Activated CD4-positive, alpha-beta memory T cell treated with anti-CD3 and anti-CD28 coated beads for 36 hours (primary cell): ENCODE results near the gene CCNL2. TPM values are rescaled to one million over a fixed set of nuclear protein-coding genes. Genes with fewer than 3 reads are reported as not detected.
"Not testable (repeated sequence)": the region's sequence is repeated elsewhere in the genome, so short reads cannot be mapped to it uniquely, and the experiment has no call there.

Source experiments
- CTCF ChIA-PET: fragments of 350-600 bp; sonication (Branson Sonifier 250); formaldehyde crosslinking; loops from one replicate; lab custom pipeline; 2021; ENCODE audit warnings: antibody characterized with exemption, inconsistent platforms; lab: Charles Lee
- POLR2A ChIA-PET: fragments of 350-600 bp; sonication (Branson Sonifier 250); formaldehyde crosslinking; loops from one replicate; lab custom pipeline; 2021; ENCODE audit warnings: antibody characterized with exemption; lab: Charles Lee
- DNase-seq: peaks from one replicate; pipeline ENCODE4 v3.0.0-alpha.2; 2020
- H3K27ac Mint-ChIP-seq: one replicate; pipeline ENCODE4 v1.8.0; 2021; ENCODE audit warnings: mixed read lengths
- H3K27me3 Mint-ChIP-seq: one replicate; pipeline ENCODE4 v1.8.0; 2021; ENCODE audit warnings: mixed read lengths
- H3K36me3 Mint-ChIP-seq: one replicate; pipeline ENCODE4 v1.8.0; 2021; ENCODE audit warnings: mixed read lengths
- H3K4me1 Mint-ChIP-seq: one replicate; pipeline ENCODE4 v1.8.0; 2021; ENCODE audit warnings: low read depth, mixed read lengths
- H3K4me3 Mint-ChIP-seq: one replicate; pipeline ENCODE4 v1.8.0; 2021; ENCODE audit warnings: mild to moderate bottlenecking, mixed read lengths
- H3K9me3 Mint-ChIP-seq: one replicate; pipeline ENCODE4 v1.8.0; 2021; ENCODE audit warnings: mixed read lengths
- intact Hi-C: fragments of 100-400 bp; cut with micrococcal nuclease; formaldehyde crosslinking; loops from one replicate; pipeline ENCODE4 v1.15.1; 2023
- total RNA-seq, 2 experiments: library from RNA; stranded (reverse); gene quantifications; one replicate each; pipeline ENCODE4 v1.2.3, GENCODE V29; 2021

CCNL2 gene
- 100 to 1,000 TPM in 1 of 2 experiments, 10 to 100 TPM in 1; 96.0 to 108 TPM for total RNA-seq

DNA sequence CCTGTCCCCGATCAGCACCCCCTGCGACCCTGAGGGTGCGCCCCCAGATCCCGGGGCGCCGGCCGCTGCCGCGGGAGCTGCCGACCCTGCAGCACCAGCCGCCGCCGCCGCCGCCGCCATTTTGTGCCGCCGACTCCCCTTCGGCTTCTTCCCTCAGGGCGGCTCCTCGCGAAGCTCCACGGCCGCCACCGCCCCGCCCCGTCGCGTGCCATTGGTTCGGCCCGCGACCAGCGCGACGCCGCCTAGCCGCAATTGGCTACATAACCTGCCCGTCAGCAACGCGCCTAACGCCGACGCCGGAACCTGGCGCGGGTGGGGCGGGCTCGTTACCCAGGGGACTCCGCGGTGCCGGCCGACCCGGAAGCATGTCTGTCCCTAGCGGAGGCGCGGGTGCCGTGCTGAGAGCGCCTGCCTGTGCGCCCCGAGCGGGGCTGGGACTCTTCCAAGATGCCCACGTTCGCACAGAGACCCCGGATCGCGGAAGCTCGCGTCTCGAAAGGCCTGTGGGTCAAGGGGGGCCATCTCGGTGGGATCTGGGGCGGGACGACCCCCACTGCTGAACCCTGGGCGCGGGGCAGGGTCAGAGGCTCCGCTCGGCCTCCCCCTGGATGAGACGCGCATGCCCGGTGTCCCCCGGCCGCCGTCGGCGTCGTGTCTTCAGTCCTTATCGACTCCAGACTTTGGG, at the start of gene CCNL2:
Gene CCNL2 (minus strand): TSS at position 149 of the 685 bp plus-strand sequence. CDS start 29 bp downstream, at position 120.
- intact Hi-C loops, result loop anchor here (1.0 kb wide), 2 partner anchors 8 to 24 kb away; partner anchors contain the start of genes AURKAIP1 and MRPL20
- Mint-ChIP-seq H3K4me3 (peak within 1 kb of the TSS; percentile 89), H3K27ac (peak within 1 kb of the TSS; percentile 90), H3K4me1 (peaks cover 56% of the 10 kb centered on the region), H3K9me3 (no peaks in the 10 kb centered on the region), H3K36me3 (peaks cover 64% of the 10 kb centered on the region), H3K27me3 (no peaks in the 10 kb centered on the region)
- POLR2A ChIA-PET, result interaction anchor here (0.8 to 2.6 kb wide), 6 partner anchors 8 to 112 kb away, joined by 3 to 17 read pairs (median 4); partner anchors contain the start of genes ATAD3A, AURKAIP1 and MRPL20
- DNase-seq, result peak; percentile 100
- CTCF ChIA-PET, result interaction anchor here (0.6 to 4.2 kb wide), 11 partner anchors 9 to 298 kb away, joined by 3 to 21 read pairs (median 5); partner anchors contain the start of gene AURKAIP1

- H3K36me3 Mint-ChIP-seq, H3K4me3 Mint-ChIP-seq, intact Hi-C loops, H3K27ac Mint-ChIP-seq, H3K9me3 Mint-ChIP-seq, CTCF ChIA-PET, H3K4me1 Mint-ChIP-seq, POLR2A ChIA-PET, DNase-seq, H3K27me3 Mint-ChIP-seq: not testable (repeated sequence)
These were observed 47.5 kb upstream of the CCNL2 start for GRCh38 chr1:1446631-1447030.

DNA sequence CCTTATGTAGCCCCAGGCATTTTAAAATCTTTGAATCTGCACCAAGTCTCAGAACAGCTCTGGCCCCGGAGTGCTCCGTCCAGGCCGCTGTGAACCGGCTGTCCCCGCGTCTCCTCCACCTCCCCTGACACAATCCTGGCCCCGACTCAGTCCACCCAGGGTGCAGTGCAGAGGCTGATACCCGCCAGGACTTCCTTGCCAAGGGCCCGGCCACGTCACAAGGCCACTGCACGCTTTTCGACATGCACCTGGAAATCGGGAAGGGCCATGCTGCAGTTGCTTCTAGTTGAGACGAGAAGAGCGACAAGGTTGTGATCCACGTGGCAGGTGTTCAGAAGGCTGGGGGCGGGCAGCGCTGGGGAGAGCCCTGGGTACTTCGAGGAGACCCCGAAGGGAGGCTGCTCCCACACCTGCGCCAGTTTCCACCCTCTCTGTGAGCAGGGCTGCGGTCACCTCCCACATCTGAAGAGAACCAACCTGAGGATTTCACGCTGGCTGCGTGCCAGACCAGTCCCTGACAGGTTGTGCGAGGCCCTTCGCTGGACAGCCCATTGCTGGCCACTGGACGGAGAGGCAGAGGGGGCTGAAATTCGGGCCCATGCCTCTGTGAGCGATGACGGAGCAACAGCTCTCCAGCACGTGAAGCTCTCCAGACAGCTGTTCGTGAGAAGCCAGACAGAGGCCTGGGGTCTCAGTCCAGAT, 43.1 kb upstream of the CCNL2 start:
- H3K9me3 Mint-ChIP-seq, result no peaks in the 10 kb centered on the region
- peaks cover 4% of the 10 kb centered on the region for H3K4me1 Mint-ChIP-seq
- DNase-seq, result no peak
- H3K27ac Mint-ChIP-seq, result no peak overlapping the region
- H3K36me3 Mint-ChIP-seq, result no peaks in the 10 kb centered on the region
- H3K27me3 Mint-ChIP-seq, result peaks cover 10% of the 10 kb centered on the region
- ChIA-PET CTCF (interaction anchor here (2.2 to 3.0 kb wide), 3 partner anchors 13 to 63 kb away, joined by 8 to 11 read pairs (median 10); partner anchors contain the start of gene MRPL20), POLR2A (no interaction called here)
- intact Hi-C loops, result no loop called here
- no peak overlapping the region for H3K4me3 Mint-ChIP-seq

DNA sequence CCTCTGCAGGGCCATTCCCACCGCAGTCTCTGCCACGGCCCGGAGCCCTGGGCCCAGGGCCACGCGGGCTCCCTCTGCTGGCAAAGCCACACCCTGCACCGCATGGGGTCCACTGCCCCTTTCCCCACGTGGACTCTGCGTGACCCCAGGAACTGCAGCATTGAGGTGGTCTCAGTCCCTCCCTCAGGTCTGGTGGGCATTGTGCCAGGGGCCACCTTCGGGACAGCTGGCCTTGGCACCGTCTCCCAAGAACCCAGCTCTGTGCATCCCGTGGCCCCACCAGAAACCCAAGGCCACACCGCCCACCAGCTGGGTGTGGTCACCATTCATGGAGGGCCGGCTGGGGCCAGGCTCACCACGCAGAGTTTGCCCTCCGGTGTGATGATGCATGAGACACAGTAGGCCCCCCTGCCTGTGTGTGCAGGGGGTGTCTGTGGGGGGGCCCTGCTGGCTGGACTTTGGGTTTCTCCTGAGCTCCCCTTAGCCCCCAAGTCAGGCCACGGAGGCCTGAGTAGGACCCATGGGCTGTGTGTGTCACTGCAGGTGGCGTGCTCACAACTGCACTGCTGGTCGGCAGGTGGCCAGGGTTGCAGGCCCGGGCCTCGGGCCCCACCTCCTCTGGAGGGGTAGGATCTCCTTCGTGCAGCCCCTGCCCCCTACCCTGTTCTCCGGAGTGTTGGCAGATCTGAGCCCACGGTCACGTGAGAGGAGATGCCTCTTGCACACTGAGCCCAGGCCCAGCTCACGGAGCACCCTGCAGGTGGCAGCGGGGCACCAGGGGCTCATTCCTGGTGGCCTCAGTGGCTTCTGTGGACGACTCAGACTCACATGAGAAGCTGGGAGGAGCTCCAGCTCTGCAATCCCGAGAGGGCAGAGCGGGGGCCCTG, 42.1 kb upstream of the CCNL2 start:
- intact Hi-C loops, result no loop called here
- no peak overlapping the region for H3K27ac Mint-ChIP-seq
- POLR2A ChIA-PET, result interaction anchor here (1.1 kb wide), 1 partner anchor 33 kb away, joined by 3 read pairs; no protein-coding TSS in a partner anchor
- CTCF ChIA-PET, result interaction anchor here (0.6 to 3.0 kb wide), 13 partner anchors 12 to 319 kb away, joined by 3 to 21 read pairs (median 4); partner anchors contain the start of genes CCNL2 and MRPL20
- H3K4me3 Mint-ChIP-seq, result no peak overlapping the region
- H3K9me3 Mint-ChIP-seq, result no peaks in the 10 kb centered on the region
- peaks cover 7% of the 10 kb centered on the region for H3K4me1 Mint-ChIP-seq
- H3K36me3 Mint-ChIP-seq, result no peaks in the 10 kb centered on the region
- H3K27me3 Mint-ChIP-seq, result peaks cover 13% of the 10 kb centered on the region
- DNase-seq, result peak; percentile 65

DNA sequence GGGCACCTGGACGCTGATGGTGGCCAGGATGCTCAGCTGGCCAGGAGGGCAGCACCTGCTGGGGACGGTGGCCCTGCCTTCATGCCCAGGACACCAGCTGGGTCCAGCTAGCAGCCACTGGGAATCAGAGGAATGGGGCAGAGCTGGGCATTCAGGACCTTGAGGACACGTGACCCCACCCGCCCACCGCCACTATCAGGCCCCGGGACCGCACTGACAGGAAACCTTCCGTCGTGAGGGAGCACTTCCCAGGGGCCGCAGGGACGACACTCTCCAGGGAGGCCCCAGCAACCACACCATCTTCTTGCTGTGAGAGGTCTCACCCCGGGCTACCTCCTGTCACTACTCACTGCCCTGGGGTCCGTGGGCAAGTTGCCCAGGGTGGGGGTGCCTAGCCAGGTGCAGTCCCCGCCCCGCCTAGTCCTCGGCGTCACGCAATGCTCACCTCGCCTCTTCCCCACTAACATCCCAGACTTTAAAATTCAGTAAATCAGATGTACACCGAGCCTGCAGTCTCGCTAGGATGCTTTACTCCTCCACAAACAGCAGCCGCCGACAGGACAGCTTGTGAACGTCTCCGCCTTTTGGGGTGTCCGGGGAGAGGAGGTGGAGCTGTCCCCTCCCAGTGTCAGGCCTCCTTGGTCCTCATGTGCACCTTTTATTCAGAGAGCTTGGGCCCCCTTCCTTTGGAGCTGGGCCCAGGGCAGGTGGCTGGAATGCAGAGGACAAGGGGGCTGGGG, 41.3 kb upstream of the CCNL2 start:
- no peak overlapping the region for H3K4me3 Mint-ChIP-seq
- peaks cover 8% of the 10 kb centered on the region for H3K4me1 Mint-ChIP-seq
- no peaks in the 10 kb centered on the region for H3K36me3 Mint-ChIP-seq
- H3K9me3 Mint-ChIP-seq, result no peaks in the 10 kb centered on the region
- DNase-seq, result no peak
- peaks cover 14% of the 10 kb centered on the region for H3K27me3 Mint-ChIP-seq
- intact Hi-C loops, result no loop called here
- ChIA-PET CTCF (interaction anchor here (0.6 to 3.0 kb wide), 14 partner anchors 11 to 318 kb away, joined by 3 to 21 read pairs (median 4); partner anchors contain the start of genes CCNL2 and MRPL20), POLR2A (interaction anchor here (1.1 kb wide), 1 partner anchor 33 kb away, joined by 3 read pairs; no protein-coding TSS in a partner anchor)
- no peak overlapping the region for H3K27ac Mint-ChIP-seq

DNA sequence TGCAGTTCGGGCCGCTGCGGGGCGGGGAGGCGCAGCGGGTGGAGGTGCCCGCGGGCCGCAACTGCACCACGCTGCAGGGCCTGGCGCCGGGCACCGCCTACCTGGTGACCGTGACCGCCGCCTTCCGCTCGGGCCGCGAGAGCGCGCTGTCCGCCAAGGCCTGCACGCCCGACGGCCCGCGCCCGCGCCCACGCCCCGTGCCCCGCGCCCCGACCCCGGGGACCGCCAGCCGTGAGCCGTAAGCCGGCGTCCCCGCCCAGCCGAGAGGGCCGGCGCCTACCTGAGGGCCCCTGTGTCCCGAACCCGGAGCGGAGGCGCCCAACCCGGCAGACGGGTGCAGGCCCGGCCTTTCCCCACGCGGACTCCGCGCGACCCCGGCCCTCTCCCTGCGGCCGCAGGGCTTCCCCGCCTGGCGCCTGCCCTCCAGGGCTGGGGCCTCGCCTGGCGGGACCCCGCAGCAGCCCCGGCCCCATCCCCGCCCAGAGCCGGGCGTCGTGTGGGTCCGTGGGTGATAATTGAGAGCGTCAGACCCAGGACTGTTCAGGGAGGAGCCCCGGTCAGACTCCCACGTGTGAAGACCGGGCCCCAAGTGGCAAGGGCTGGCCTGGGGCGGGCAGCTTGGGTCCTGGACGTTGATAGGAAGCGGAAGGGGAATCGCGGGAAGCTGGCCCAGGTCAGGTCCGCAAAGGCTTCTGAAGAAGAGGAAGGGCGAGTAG, 40.6 kb upstream of the CCNL2 start:
- peaks cover 20% of the 10 kb centered on the region for H3K27me3 Mint-ChIP-seq
- intact Hi-C loops, result no loop called here
- no peak overlapping the region for H3K27ac Mint-ChIP-seq
- no peak overlapping the region for H3K4me3 Mint-ChIP-seq
- H3K4me1 Mint-ChIP-seq, result peaks cover 12% of the 10 kb centered on the region
- ChIA-PET CTCF (interaction anchor here (0.7 to 3.0 kb wide), 8 partner anchors 10 to 92 kb away, joined by 3 to 21 read pairs (median 8); partner anchors contain the start of genes CCNL2 and MRPL20), POLR2A (no interaction called here)
- no peak for DNase-seq
- H3K36me3 Mint-ChIP-seq, result no peaks in the 10 kb centered on the region
- no peaks in the 10 kb centered on the region for H3K9me3 Mint-ChIP-seq

GRCh38 chr1:1438531-1439381, 39.6 kb upstream of the CCNL2 start:
- Mint-ChIP-seq H3K27me3 (peaks cover 21% of the 10 kb centered on the region), H3K9me3 (no peaks in the 10 kb centered on the region), H3K27ac (no peak overlapping the region), H3K36me3 (no peaks in the 10 kb centered on the region), H3K4me3 (no peak overlapping the region), H3K4me1 (peaks cover 12% of the 10 kb centered on the region)
- no peak for DNase-seq
- ChIA-PET CTCF (interaction anchor here (0.6 kb wide), 1 partner anchor 438 kb away, joined by 3 read pairs; no protein-coding TSS in a partner anchor), POLR2A (no interaction called here)
- intact Hi-C loops, result no loop called here

- DNase-seq, result no peak
- ChIA-PET CTCF (interaction anchor here (0.6 kb wide), 1 partner anchor 61 kb away, joined by 3 read pairs; no protein-coding TSS in a partner anchor), POLR2A (no interaction called here)
- H3K4me1 Mint-ChIP-seq, result peaks cover 15% of the 10 kb centered on the region
- H3K27me3 Mint-ChIP-seq, result peaks cover 23% of the 10 kb centered on the region
- no peak overlapping the region for H3K27ac Mint-ChIP-seq
- H3K4me3 Mint-ChIP-seq, result no peak overlapping the region
- no peaks in the 10 kb centered on the region for H3K36me3 Mint-ChIP-seq
- intact Hi-C loops, result no loop called here
- no peaks in the 10 kb centered on the region for H3K9me3 Mint-ChIP-seq
These were observed 38.8 kb upstream of the CCNL2 start for GRCh38 chr1:1437904-1438376.

DNA sequence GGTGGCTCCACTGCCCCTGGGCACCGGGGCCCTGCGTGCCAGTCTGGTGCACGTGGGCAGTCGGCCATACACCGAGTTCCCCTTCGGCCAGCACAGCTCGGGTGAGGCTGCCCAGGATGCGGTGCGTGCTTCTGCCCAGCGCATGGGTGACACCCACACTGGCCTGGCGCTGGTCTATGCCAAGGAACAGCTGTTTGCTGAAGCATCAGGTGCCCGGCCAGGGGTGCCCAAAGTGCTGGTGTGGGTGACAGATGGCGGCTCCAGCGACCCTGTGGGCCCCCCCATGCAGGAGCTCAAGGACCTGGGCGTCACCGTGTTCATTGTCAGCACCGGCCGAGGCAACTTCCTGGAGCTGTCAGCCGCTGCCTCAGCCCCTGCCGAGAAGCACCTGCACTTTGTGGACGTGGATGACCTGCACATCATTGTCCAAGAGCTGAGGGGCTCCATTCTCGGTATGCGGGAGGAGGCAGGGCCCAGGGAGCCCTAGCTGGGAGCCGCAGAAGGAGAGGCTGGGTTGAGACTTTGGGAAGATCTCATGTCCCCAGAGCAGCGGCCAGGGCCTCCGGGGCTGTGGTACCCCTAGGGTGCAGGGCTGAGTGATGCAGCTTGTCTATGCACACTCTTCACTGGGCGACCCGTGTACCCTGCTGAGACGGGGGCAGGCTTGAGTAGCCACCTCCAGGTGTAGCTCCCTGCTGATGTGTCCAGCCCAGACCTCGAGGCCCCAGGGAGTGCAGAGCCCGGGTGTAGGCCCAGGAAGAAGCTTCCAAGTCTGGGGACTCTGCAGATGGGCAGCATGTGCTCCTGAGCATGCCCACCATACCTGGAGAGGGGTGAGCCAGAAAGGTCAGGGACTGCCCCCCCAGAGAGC, 38.1 kb upstream of the CCNL2 start:
- peaks cover 15% of the 10 kb centered on the region for H3K4me1 Mint-ChIP-seq
- intact Hi-C loops, result no loop called here
- no peak for DNase-seq
- no peak overlapping the region for H3K4me3 Mint-ChIP-seq
- CTCF ChIA-PET, result interaction anchor here (0.6 kb wide), 1 partner anchor 61 kb away, joined by 3 read pairs; no protein-coding TSS in a partner anchor
- no peaks in the 10 kb centered on the region for H3K9me3 Mint-ChIP-seq
- H3K36me3 Mint-ChIP-seq, result no peaks in the 10 kb centered on the region
- peaks cover 26% of the 10 kb centered on the region for H3K27me3 Mint-ChIP-seq
- POLR2A ChIA-PET, result no interaction called here
- H3K27ac Mint-ChIP-seq, result no peak overlapping the region
